ENCODE data around the gene RTEL1.

GRCh38 chr20:63718996-63719395, 60.9 kb downstream of the RTEL1 start:
- TF ChIP-seq POLR2A (IDR thresholded peaks at IDR 0.05; ENCODE audit: low read length) (no peak), GATA1 (IDR thresholded peaks at IDR 0.05; ENCODE audit: low read depth, low read length) (no peak)

Data from erythroblast (primary cell).